GM19452 (cell line): ENCODE results near the gene APC.
"Not testable (repeated sequence)": the region's sequence is repeated elsewhere in the genome, so short reads cannot be mapped to it uniquely, and the experiment has no call there.

Source experiments
- ATAC-seq: cut with Tn5 transposase; IDR thresholded peaks from one replicate; pipeline ENCODE4 v1.9.1; 2021; ENCODE audit not compliant: unreplicated experiment

Gene APC

GRCh38 chr5:112713206-112713605 lies 24.5 kb upstream of the APC start:
- no peak for ATAC-seq

GRCh38 chr5:112716895-112717294 lies 20.8 kb upstream of the APC start:
- not testable (repeated sequence) for ATAC-seq

GRCh38 chr5:112717506-112718082 lies 20.1 kb upstream of the APC start:
- no peak for ATAC-seq

- no peak for ATAC-seq
Observed at GRCh38 chr5:112718344-112718743, 19.3 kb upstream of the APC start.

GRCh38 chr5:112720576-112720975 lies 17.1 kb upstream of the APC start:
- ATAC-seq, result no peak

GRCh38 chr5:112724901-112725300 lies 12.8 kb upstream of the APC start:
- ATAC-seq, result no peak

- no peak for ATAC-seq
Observed at GRCh38 chr5:112729630-112730029, 8.1 kb upstream of the APC start.

GRCh38 chr5:112732131-112732530 lies 5.6 kb upstream of the APC start:
- no peak for ATAC-seq

- ATAC-seq, result no peak
Observed at GRCh38 chr5:112733586-112733985, 4.1 kb upstream of the APC start.

- no peak for ATAC-seq
Observed at GRCh38 chr5:112734597-112734996, 3.1 kb upstream of the APC start.

GRCh38 chr5:112735702-112736101 lies 2.0 kb upstream of the APC start:
- no peak for ATAC-seq

GRCh38 chr5:112737070-112737462 lies 619 bp upstream of the APC start:
- no peak for ATAC-seq

- no peak for ATAC-seq
Observed at GRCh38 chr5:112738191-112738560, 491 bp downstream of the APC start.

- no peak for ATAC-seq
Observed at GRCh38 chr5:112742424-112742823, 4.7 kb downstream of the APC start.

- ATAC-seq, result no peak
Observed at GRCh38 chr5:112743631-112744030, 5.9 kb downstream of the APC start.

GRCh38 chr5:112752335-112752734 lies 14.7 kb downstream of the APC start:
- ATAC-seq, result no peak

GRCh38 chr5:112755703-112756102 lies 18.0 kb downstream of the APC start:
- ATAC-seq, result no peak

- ATAC-seq, result no peak
Observed at GRCh38 chr5:112757468-112758208, 20.0 kb downstream of the APC start.

- ATAC-seq, result no peak
Observed at GRCh38 chr5:112758676-112759075, 21.0 kb downstream of the APC start.

GRCh38 chr5:112762113-112762810 lies 24.6 kb downstream of the APC start:
- no peak for ATAC-seq

GRCh38 chr5:112763165-112763564 lies 25.5 kb downstream of the APC start:
- ATAC-seq, result no peak

- ATAC-seq, result no peak
Observed at GRCh38 chr5:112772124-112772523, 34.4 kb downstream of the APC start.
